Measurements from ENCODE around the gene RNFT2.

The RNFT2 gene

DNA sequence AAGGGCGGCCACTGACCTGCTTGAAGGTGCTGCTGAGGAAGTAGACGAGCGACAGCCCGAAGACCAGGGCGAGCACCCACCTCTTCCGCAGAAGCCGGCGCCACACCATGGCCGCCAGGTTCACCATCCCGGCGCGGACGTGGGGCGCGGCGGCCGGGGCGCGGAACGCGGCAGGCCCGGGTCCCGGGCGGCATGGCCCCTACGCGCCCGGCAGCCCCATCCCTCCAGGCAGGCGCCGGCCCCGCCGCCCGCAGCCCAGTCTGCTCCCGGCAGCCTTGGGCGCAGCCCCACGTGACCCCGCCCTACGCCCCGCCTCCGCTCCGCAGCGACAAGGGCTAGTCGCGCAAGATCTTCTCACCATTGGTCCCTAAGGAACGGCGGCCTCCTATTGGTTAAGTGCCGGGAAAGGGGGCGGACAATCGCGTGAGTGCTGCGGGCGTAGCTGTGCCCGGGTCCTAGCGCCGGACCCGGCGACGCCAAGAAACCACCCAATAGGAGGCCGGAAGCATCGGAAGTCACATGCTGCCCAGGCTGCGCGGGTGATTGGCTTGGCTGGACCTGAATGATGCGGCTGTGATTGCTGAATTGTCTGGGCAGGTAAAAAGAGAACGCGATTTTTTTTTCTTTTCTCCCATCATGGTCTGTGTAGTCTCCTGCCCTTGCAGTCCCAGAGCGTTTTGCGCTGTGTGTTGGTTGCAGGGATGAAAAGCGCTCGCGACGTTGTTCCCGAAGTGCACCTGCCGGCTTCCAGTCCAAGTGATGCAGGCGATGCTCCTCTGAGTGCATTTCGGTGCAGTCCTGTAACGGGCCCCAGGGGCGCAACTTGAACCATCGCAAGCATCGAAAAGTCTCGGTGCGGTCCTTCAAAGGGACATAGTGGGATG lies at the start of gene RNFT2, which contains the start of gene SPRING1:
Gene RNFT2, plus strand, starts transcription at position 542 of the 884 bp plus-strand sequence. CDS start 2,183 bp downstream, outside the sequence.
Gene SPRING1, minus strand, starts transcription at position 296 of the 884 bp plus-strand sequence. Its CDS starts 169 bp downstream, at position 127.
- peak; percentile 100 for DNase-seq (ENCODE audit: low spot score)

- DNase-seq (ENCODE audit: low spot score): no peak
Observed at GRCh38 chr12:116689521-116689920, 48.6 kb upstream of the RNFT2 start.

- DNase-seq (ENCODE audit: low spot score): no peak
Observed at GRCh38 chr12:116689979-116690744, 48.0 kb upstream of the RNFT2 start.

DNA sequence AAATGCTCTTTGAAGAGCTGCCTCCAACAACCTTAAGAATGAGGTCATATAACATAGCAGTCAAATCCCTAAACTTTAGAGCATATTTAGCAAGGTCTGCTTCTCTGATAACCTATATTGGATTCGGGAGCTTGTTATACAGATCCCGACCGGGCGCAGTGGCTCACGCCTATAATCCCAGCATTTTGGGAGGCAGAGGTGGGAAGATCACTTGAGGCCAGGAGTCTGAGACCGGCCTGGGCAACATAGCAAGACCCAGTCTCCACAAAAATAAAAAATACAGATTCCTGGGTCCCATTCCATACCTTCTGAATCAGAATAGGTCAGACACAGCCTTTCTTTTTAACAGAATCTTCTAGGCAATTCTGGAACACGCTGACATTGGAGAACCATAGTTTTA lies 46.9 kb upstream of the RNFT2 start:
- no peak for DNase-seq (ENCODE audit: low spot score)

DNA sequence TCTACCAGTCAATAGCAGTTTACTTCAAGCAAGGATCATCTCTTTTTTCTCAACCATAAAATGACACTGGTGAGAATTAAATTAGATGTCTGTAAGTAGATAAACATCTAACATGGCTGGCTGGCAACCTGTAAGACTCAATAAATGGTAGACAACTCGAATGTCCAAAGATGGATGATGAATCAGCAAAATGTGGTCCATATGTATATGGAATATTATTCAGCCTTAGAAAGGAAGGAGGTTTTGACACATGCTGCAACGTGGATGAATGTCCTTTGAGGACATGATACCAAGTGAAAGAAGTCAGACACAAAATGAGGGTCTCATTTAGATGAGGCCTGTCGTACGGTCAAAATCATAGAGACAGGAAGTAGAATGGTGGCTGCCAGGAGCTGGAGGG lies 46.5 kb upstream of the RNFT2 start:
- DNase-seq (ENCODE audit: low spot score): no peak

DNA sequence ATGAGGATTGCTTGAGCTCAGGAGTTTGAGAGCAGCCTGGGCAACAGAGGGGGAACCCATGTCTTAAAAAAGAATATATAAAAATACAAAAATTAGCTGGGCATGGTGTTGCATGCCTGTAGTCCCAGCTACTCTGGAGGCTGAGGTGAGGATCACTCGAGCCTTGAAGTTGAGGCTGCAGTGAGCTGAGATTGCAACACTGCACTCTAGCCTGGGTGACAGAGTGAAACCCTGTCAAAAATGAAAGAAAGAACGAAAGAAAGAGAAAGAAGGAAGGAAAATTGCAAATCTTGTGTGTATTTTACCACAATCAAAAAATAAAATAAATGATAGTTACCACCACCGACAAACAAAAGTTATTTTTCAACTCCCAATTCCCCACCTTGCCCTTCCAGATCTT lies 45.5 kb upstream of the RNFT2 start:
- DNase-seq (ENCODE audit: low spot score): no peak

DNA sequence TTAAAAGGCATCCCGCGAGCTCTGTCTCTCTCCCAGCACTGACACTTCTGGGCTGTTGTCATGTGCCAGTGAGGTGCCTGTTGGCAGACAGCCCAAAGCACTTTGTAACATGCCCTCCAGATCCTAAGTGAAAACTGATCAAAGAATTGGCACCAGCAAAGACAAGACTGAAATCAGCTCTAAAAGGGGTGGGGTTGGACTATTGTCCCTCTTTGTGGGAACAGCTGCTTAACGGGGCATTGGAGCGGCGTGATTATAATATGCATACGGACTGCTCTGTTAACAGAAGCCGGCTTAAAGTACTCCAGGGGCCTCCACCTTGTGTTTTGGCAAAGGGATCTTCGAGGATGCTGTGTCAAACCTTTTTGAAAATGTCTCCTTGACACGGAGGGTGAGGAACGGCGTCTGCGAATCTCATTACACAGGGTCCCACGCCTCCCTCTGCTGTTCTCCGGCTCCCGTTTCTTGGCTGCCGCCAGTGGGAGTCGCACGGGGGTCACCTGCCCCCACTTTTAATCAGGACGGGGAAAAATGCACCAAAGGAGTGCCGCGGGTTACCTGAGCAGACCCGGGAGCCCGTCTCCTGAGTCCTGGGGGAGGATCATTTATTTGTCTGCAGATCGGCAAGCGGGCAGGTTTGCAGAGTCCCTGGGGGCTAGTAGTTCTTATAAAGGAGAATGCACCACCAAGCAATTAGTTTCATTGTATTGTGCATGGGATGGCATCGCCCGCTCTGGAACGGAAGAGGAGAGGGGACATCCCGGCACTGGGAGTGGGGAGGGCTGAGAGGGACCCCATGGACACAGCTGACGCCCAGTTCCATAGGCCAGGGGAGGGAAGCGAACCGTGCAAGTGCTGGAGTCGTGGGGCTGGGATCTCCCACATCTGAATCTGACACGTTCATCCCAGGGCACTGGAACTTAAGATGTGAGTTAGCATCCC lies 44.6 kb upstream of the RNFT2 start:
- DNase-seq (ENCODE audit: low spot score): peak; percentile 57

GRCh38 chr12:116694653-116695463 lies 43.3 kb upstream of the RNFT2 start:
- DNase-seq (ENCODE audit: low spot score): no peak

- no peak for DNase-seq (ENCODE audit: low spot score)
Observed at GRCh38 chr12:116695464-116695725, 42.7 kb upstream of the RNFT2 start.

DNA sequence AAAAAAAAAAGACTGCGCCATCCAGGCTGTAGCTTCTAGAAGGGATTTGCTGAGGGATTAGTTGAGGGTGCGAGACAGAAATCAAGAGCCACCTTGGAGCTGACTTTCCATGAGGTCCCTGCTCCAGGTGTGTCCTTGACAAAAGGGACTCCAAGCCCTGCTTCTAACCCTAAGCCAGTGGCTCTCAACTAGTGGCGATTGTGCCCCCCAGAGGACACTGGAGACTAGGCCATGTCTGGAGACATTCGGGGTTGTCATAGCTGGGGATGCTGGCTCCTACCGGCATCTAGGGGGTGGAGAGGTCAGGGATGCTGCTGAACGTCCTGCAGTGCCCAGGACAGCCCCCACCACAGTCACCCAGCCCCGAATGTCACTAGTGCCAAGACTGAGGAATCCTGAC lies 40.8 kb upstream of the RNFT2 start:
- DNase-seq (ENCODE audit: low spot score): peak; percentile 73

GRCh38 chr12:116697716-116698115 lies 40.4 kb upstream of the RNFT2 start:
- peak; percentile 45 for DNase-seq (ENCODE audit: low spot score)

GRCh38 chr12:116698116-116698515 lies 40.0 kb upstream of the RNFT2 start:
- DNase-seq (ENCODE audit: low spot score): no peak

GRCh38 chr12:116698554-116699075 lies 39.5 kb upstream of the RNFT2 start:
- DNase-seq (ENCODE audit: low spot score): no peak

- DNase-seq (ENCODE audit: low spot score): no peak
Observed at GRCh38 chr12:116700066-116700465, 38.0 kb upstream of the RNFT2 start.

DNA sequence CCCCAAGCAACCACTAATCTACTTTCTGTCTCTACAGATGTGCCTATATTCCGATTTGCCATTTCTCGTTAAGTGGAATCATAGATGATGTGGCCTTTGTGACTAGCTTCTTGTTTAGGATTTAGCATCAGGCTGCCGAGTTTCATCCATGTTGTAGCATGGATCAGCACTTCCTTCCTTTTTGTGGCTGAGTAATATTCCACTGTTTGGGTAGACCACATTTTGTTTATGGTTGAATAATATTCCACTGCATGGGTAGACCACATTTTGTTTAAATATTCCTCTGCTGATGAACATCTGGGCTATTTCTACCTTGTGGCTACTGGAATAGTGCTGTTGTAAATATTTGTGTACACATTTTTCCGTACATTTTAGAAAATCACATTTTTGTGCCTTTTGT lies 36.7 kb upstream of the RNFT2 start:
- no peak for DNase-seq (ENCODE audit: low spot score)

GRCh38 chr12:116703214-116703795 lies 34.8 kb upstream of the RNFT2 start:
- peak; percentile 85 for DNase-seq (ENCODE audit: low spot score)

DNA sequence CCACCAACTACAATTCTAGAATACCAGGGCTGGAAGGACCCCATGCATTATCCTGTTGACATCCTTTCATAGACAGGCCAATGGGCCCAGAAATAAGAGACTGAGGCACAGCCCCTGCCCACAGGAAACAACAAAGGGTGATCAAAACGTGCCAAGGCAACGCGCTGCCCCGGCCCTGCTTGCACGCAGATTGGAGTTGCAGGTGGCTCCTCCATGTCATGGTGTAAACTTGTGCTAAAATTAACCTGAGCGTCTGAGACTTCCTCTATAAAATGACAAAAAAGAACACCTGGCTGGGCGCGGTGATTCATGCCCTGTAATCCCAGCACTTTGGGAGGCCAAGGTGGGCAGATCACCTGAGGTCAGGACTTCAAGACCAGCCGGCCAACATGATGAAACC lies 30.4 kb upstream of the RNFT2 start:
- no peak for DNase-seq (ENCODE audit: low spot score)

DNA sequence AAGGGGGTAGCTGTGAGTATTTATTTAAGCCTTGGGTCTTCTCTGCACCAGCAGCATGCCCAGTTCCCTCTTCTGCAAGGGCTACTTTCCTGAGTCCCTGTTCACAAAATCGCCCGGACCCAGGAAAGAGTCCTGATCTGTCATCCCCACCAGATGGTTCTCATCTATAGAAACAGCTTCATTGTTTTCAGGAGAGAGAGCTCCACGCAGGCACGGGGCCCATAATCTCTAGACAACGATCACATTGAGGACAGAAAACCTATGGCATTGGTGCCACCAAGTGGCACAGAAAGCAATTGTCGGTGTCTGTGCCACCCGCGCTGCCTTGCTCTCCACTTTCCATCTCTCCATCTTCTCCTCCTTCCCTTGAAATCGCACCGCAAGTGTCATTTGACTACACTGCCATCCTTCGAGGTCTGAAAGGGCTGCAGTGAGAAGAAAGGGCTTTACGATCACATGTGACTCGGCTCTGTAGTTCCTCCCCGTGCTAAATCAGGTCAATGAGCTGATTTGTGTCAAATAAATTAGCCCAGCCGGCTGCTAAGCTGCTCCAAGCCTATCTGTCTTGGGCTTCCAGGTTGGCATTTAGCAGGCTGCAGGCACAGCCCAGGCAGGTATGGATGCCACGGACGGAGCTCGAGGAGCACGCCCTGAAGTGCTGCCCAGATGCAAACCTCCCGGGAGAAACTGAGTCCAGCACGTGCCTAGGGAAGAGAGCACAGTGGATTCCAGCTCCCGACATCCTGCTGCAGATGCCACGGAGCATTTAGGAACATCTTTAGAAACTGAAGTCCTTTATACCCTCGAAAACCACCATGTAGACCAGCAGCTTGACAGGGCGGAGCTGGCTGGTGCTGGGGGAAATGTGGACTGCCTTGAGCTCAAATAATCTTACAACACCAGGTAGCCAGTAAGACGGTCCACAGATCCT lies 29.0 kb upstream of the RNFT2 start:
- DNase-seq (ENCODE audit: low spot score): peak; percentile 66

- no peak for DNase-seq (ENCODE audit: low spot score)
Observed at GRCh38 chr12:116709768-116710167, 28.3 kb upstream of the RNFT2 start.
